ENCODE data around the gene COX6B2.
A peak's percentile ranks its signal among the peaks of the same experiment; 100 is the strongest.

The COX6B2 gene

DNA sequence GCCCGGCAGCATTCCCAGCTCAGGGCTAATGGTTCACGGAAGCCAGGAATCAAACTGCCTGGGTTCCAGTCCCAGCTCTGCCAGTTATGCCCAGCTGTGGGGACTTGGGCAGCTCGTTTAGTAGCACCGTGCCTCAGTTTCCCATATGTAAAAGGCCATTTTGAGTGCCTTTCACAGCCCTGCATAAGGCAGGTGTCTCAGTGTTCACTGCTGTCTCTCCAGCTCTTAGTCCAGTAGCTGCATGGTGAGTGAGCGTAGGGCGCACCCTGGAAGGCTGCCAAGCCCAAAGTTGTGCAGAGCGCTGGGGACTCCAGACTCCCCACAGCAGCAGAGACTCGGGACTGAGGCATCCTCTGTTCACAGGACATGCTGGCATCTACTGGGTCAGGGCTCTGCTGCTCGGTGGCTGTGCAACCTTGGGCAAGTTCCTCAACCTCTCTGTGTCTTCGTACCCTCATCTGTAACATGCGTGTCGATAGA, 36.7 kb upstream of the COX6B2 start:
- Histone ChIP-seq H3K4me2 (ENCODE audit: insufficient read depth, low read length, poor library complexity, severe bottlenecking) (no peak overlapping the region), H3K18ac (ENCODE audit: low read length) (no peak overlapping the region), H3K36me3 (replicated peaks in 1 of 2; ENCODE audit: control insufficient read depth in 2 of 2, insufficient read depth in 2 of 2, low read length in 2 of 2) (peaks cover 44 to 57% of the 10 kb centered on the region in 2 donors), H3K9me3 (replicated peaks in 1 of 2; ENCODE audit: control insufficient read depth in 2 of 2, insufficient read depth in 1 of 2, low read depth in 1 of 2, low read length in 2 of 2) (no peaks in the 10 kb centered on the region), H4K8ac (ENCODE audit: low read depth, low read length) (no peak overlapping the region), H2BK120ac (ENCODE audit: low read depth, low read length) (no peak overlapping the region), H3K23ac (ENCODE audit: low read depth, low read length, poor library complexity) (peak overlapping the region; percentile 17), H3K27me3 (ENCODE audit: control insufficient read depth in 3 of 3, insufficient read depth in 3 of 3, low read depth in 1 of 3, low read length in 3 of 3) (no peaks in the 10 kb centered on the region), H2BK15ac (ENCODE audit: low read length) (no peak overlapping the region), H3K79me1 (ENCODE audit: low read depth, low read length) (peaks cover 24% of the 10 kb centered on the region), H2BK12ac (ENCODE audit: low read length) (peak overlapping the region; percentile 50), H4K91ac (ENCODE audit: low read depth, low read length, poor library complexity) (no peak overlapping the region), H3K14ac (ENCODE audit: low read length) (no peak overlapping the region), H3K4ac (ENCODE audit: low read length) (no peak overlapping the region), H2AK5ac (ENCODE audit: low read depth, low read length) (no peak overlapping the region), H3K27ac (replicated peaks; ENCODE audit: low read length) (no peak overlapping the region), H3K4me3 (ENCODE audit: low read length in 2 of 2) (no peak overlapping the region), H3K4me1 (ENCODE audit: control insufficient read depth in 2 of 2, insufficient read depth in 1 of 2, low read depth in 1 of 2, low read length in 2 of 2) (peaks cover 28 to 35% of the 10 kb centered on the region in 2 donors), H3K9ac (ENCODE audit: low read depth, low read length, poor library complexity) (peak overlapping the region; percentile 9), H2AFZ (ENCODE audit: low read length) (no peak overlapping the region), H2BK5ac (ENCODE audit: low read length) (no peak overlapping the region)
- no peak for DNase-seq (ENCODE audit: low spot score)
- WGBS, 2 donors (ENCODE audit: extremely low coverage in 2 of 2, insufficient read length in 2 of 2, insufficient replicate concordance in 1 of 2): no CpG with 5 or more reads among the region's 12 CpGs

DNA sequence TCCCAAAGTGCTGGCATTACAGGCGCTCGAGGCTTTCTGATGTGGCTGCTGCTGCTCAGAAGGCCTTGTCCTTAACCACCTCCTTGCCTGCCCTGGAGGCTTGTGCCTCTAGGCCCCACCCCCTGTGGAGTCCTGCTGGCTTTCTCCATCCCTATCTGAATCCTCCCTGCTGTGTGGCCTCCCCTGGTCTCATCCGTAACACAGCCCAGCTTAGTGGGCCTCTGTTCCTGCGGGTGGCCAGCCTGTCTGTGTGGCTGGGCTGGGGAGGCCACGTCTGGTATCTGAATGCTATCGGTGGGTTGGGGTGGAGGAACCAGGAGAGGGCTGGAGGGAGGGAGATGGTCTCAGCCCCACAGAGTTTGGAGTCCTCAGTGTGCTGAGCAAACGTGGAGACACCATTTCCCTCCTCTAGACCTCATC, 36.0 kb upstream of the COX6B2 start:
- Histone ChIP-seq H3K9me3 (replicated peaks in 1 of 2; ENCODE audit: control insufficient read depth in 2 of 2, insufficient read depth in 1 of 2, low read depth in 1 of 2, low read length in 2 of 2) (no peaks in the 10 kb centered on the region), H3K9ac (ENCODE audit: low read depth, low read length, poor library complexity) (peak overlapping the region; percentile 70), H3K4me3 (ENCODE audit: low read length in 2 of 2) (no peak overlapping the region), H2BK15ac (ENCODE audit: low read length) (no peak overlapping the region), H4K8ac (ENCODE audit: low read depth, low read length) (no peak overlapping the region), H2AFZ (ENCODE audit: low read length) (no peak overlapping the region), H3K27me3 (ENCODE audit: control insufficient read depth in 3 of 3, insufficient read depth in 3 of 3, low read depth in 1 of 3, low read length in 3 of 3) (no peaks in the 10 kb centered on the region), H3K4ac (ENCODE audit: low read length) (no peak overlapping the region), H3K4me1 (ENCODE audit: control insufficient read depth in 2 of 2, insufficient read depth in 1 of 2, low read depth in 1 of 2, low read length in 2 of 2) (peaks cover 28 to 35% of the 10 kb centered on the region in 2 donors), H3K4me2 (ENCODE audit: insufficient read depth, low read length, poor library complexity, severe bottlenecking) (no peak overlapping the region), H2AK5ac (ENCODE audit: low read depth, low read length) (peak overlapping the region; percentile 56), H3K27ac (replicated peaks; ENCODE audit: low read length) (peak overlapping the region; percentile 6), H2BK5ac (ENCODE audit: low read length) (no peak overlapping the region), H3K18ac (ENCODE audit: low read length) (peak overlapping the region; percentile 71), H3K14ac (ENCODE audit: low read length) (no peak overlapping the region), H2BK120ac (ENCODE audit: low read depth, low read length) (no peak overlapping the region), H3K36me3 (replicated peaks in 1 of 2; ENCODE audit: control insufficient read depth in 2 of 2, insufficient read depth in 2 of 2, low read length in 2 of 2) (peaks cover 44 to 57% of the 10 kb centered on the region in 2 donors), H3K23ac (ENCODE audit: low read depth, low read length, poor library complexity) (peak overlapping the region; percentile 92), H3K79me1 (ENCODE audit: low read depth, low read length) (peaks cover 26% of the 10 kb centered on the region), H4K91ac (ENCODE audit: low read depth, low read length, poor library complexity) (no peak overlapping the region), H2BK12ac (ENCODE audit: low read length) (no peak overlapping the region)
- DNase-seq (ENCODE audit: low spot score): no peak
- no CpG with 5 or more reads among the region's 7 CpGs for WGBS, 2 donors (ENCODE audit: extremely low coverage in 2 of 2, insufficient read length in 2 of 2, insufficient replicate concordance in 1 of 2)

DNA sequence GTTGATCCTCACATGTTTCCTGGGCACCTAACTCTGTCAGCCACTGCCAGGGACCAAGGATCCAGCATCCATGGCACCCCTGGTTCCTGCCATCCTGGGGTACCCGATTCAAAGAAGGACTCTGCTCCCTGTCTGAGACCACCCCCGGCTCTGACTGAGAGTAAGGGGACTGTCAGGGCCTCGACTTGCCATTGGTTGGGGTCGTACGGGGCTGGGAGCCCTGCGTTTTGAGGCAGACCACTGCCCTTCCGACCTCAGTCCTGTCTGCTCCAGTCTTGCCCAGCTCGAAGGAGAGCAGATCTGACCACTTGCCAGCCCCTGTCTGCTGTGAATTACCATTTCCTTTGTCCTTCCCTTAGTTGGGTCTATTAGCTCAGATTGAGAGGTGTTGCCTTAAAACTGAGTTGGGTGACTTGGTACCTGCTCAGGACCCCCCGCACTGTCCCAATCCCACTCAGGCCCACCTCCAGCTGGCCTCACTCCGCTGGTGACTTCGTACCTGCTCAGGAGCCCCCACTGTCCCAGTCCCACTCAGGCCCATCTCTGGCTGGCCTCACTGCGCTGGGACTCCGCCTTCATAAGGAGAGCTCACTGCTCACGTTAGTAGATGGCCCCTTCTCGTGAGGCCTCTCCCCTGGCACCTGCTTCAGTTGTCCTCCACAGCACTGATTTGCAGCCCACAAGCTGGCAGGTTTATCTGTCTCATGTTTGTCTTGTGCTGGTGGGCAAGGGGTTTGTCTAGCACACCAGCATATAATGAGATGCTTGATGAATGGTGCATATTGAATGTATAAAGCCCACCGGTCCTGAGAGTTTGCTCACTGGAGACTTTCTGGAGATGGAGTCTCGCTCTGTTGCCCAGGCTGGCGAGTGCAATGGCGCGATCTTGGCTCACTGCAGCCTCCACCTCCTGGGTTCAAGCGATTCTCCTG, 35.1 kb upstream of the COX6B2 start:
- H3K4me1 ChIP-seq (ENCODE audit: control insufficient read depth in 2 of 2, insufficient read depth in 1 of 2, low read depth in 1 of 2, low read length in 2 of 2): peaks cover 32 to 38% of the 10 kb centered on the region in 2 donors
- H3K4ac ChIP-seq (ENCODE audit: low read length): no peak overlapping the region
- no peak overlapping the region for H3K4me2 ChIP-seq (ENCODE audit: insufficient read depth, low read length, poor library complexity, severe bottlenecking)
- H4K91ac ChIP-seq (ENCODE audit: low read depth, low read length, poor library complexity): no peak overlapping the region
- H3K36me3 ChIP-seq (replicated peaks in 1 of 2; ENCODE audit: control insufficient read depth in 2 of 2, insufficient read depth in 2 of 2, low read length in 2 of 2): peaks cover 44 to 57% of the 10 kb centered on the region in 2 donors
- no peaks in the 10 kb centered on the region for H3K9me3 ChIP-seq (replicated peaks in 1 of 2; ENCODE audit: control insufficient read depth in 2 of 2, insufficient read depth in 1 of 2, low read depth in 1 of 2, low read length in 2 of 2)
- H3K18ac ChIP-seq (ENCODE audit: low read length): no peak overlapping the region
- no peak overlapping the region for H2BK120ac ChIP-seq (ENCODE audit: low read depth, low read length)
- H3K27me3 ChIP-seq (ENCODE audit: control insufficient read depth in 3 of 3, insufficient read depth in 3 of 3, low read depth in 1 of 3, low read length in 3 of 3): no peaks in the 10 kb centered on the region
- DNase-seq (ENCODE audit: low spot score): no peak
- H2BK5ac ChIP-seq (ENCODE audit: low read length): no peak overlapping the region
- no peak overlapping the region for H3K14ac ChIP-seq (ENCODE audit: low read length)
- peak overlapping the region; percentile 50 for H3K9ac ChIP-seq (ENCODE audit: low read depth, low read length, poor library complexity)
- H4K8ac ChIP-seq (ENCODE audit: low read depth, low read length): no peak overlapping the region
- no peak overlapping the region for H2BK15ac ChIP-seq (ENCODE audit: low read length)
- H3K27ac ChIP-seq (replicated peaks; ENCODE audit: low read length): peak overlapping the region; percentile 19
- H3K23ac ChIP-seq (ENCODE audit: low read depth, low read length, poor library complexity): no peak overlapping the region
- no peak overlapping the region for H2AK5ac ChIP-seq (ENCODE audit: low read depth, low read length)
- peaks cover 26% of the 10 kb centered on the region for H3K79me1 ChIP-seq (ENCODE audit: low read depth, low read length)
- WGBS, 2 donors (ENCODE audit: extremely low coverage in 2 of 2, insufficient read length in 2 of 2, insufficient replicate concordance in 1 of 2): no CpG with 5 or more reads among the region's 21 CpGs
- H3K4me3 ChIP-seq (ENCODE audit: low read length in 2 of 2): no peak overlapping the region
- H2BK12ac ChIP-seq (ENCODE audit: low read length): no peak overlapping the region
- H2AFZ ChIP-seq (ENCODE audit: low read length): no peak overlapping the region
